Panc1 (cell line): ENCODE measurements around the gene LRCH1. TPM values are rescaled to one million over a fixed set of nuclear protein-coding genes. Genes with fewer than 3 reads are reported as not detected.

Experiments used
- ATAC-seq: fragments of 200-7000 bp; cut with Tn5 transposase; 2 replicates; pipeline ENCODE4 v1.9.1; 2020; ENCODE audit warnings: mild to moderate bottlenecking, moderate library complexity
- BruUV-seq: library from RNA; stranded (reverse); fragments of 400-500 nt; replicated peaks from 2 replicates; lab custom pipeline; 2021; lab: Mats Ljungman, UMichigan
- CTCF ChIA-PET: fragments of 300-600 bp; sonication (Branson Sonifier 250); formaldehyde crosslinking; loops from one replicate; lab custom pipeline; 2022; ENCODE audit warnings: antibody characterized with exemption; lab: Charles Lee
- POLR2A ChIA-PET: fragments of 300-600 bp; sonication (Branson Sonifier 250); formaldehyde crosslinking; loops from one replicate; lab custom pipeline; 2022; ENCODE audit warnings: antibody characterized with exemption; lab: Charles Lee
- DNase-seq: peaks from one replicate; pipeline ENCODE4 v3.0.0-alpha.2; 2010; ENCODE audit warnings: low read depth, low spot score
- H3K27ac ChIP-seq: 2 replicates; pipeline ENCODE4 v1.5.1; 2011; ENCODE audit warnings: mild to moderate bottlenecking, low read length, inconsistent platforms
- H3K27me3 ChIP-seq: fragments of 200-500 bp; sonication (Bioruptor generic); 2 replicates; pipeline ENCODE4 v1.6.0; 2014; ENCODE audit warnings: low read length, inconsistent platforms; ENCODE audit not compliant: control insufficient read depth, insufficient read depth
- H3K36me3 ChIP-seq: fragments of 200-500 bp; sonication (Bioruptor generic); 2 replicates; pipeline ENCODE4 v1.5.1; 2014; ENCODE audit warnings: inconsistent platforms, mild to moderate bottlenecking, low read length, moderate library complexity; ENCODE audit not compliant: control insufficient read depth, insufficient read depth
- H3K4me1 ChIP-seq: 2 replicates; pipeline ENCODE4 v1.5.1; 2011; ENCODE audit warnings: inconsistent platforms, mild to moderate bottlenecking, low read length, moderate library complexity; ENCODE audit not compliant: control insufficient read depth, insufficient read depth
- H3K4me3 ChIP-seq, 2 experiments: 2 replicates each; pipeline ENCODE4 v1.5.1; 2011 to 2012; ENCODE audit warnings: low read depth in 2 of 2, low read length in 2 of 2, mild to moderate bottlenecking in 2 of 2, inconsistent platforms in 1 of 2, moderate library complexity in 1 of 2
- H3K9me3 ChIP-seq: fragments of 200-500 bp; sonication (Bioruptor generic); 2 replicates; pipeline ENCODE4 v1.5.1; 2014; ENCODE audit warnings: low read depth, mild to moderate bottlenecking, inconsistent platforms, low read length, moderate library complexity; ENCODE audit not compliant: control insufficient read depth, insufficient read depth
- CTCF ChIP-seq: fragments of 450-650 bp; IDR thresholded peaks from 2 replicates; pipeline ENCODE4 v1.5.1; 2017; ENCODE audit warnings: mild to moderate bottlenecking
- POLR2AphosphoS5 ChIP-seq: IDR thresholded peaks from 2 replicates; pipeline ENCODE4 v1.6.1; 2012; ENCODE audit warnings: mild to moderate bottlenecking, low read depth, low read length, moderate library complexity
- REST ChIP-seq, 2 experiments: IDR thresholded peaks; 2 replicates each; pipeline ENCODE4 v1.6.1; 2011 to 2012; ENCODE audit warnings: low read depth in 2 of 2, control low read depth in 1 of 2, low read length in 1 of 2, mild to moderate bottlenecking in 1 of 2, moderate library complexity in 1 of 2; ENCODE audit not compliant: insufficient read depth in 1 of 2
- SIN3A ChIP-seq: IDR thresholded peaks from 2 replicates; pipeline ENCODE4 v1.6.1; 2012; ENCODE audit warnings: low read depth, mild to moderate bottlenecking, low read length, moderate library complexity, borderline replicate concordance; ENCODE audit not compliant: insufficient read depth
- TCF7L2 ChIP-seq: IDR thresholded peaks from 2 replicates; pipeline ENCODE4 v1.6.1; 2011; ENCODE audit warnings: mild to moderate bottlenecking, low read depth, low read length, inconsistent platforms
- in situ Hi-C: cut with HindIII; loops from 2 replicates; pipeline ENCODE4 v1.10.0; 2016; ENCODE audit warnings: low sequenced_read_pairs, low pct_unique_long_range_greater_than_20kb
- intact Hi-C: fragments of 100-400 bp; cut with micrococcal nuclease; formaldehyde crosslinking; loops from one replicate; pipeline ENCODE4 v1.10.0; 2022; ENCODE audit not compliant: unreplicated experiment
- total RNA-seq: library from RNA; stranded (reverse); gene quantifications from one replicate; pipeline ENCODE4 v1.2.1, GENCODE V29; 2021; ENCODE audit not compliant: unreplicated experiment

LRCH1 gene
- total RNA-seq, 1 experiment from 2014 or later: 7.9 TPM

GRCh38 chr13:46586751-46587514 is 34.0 kb downstream of the LRCH1 start:
- no peaks in the 10 kb centered on the region for H3K36me3 ChIP-seq
- H3K27me3 ChIP-seq: no peaks in the 10 kb centered on the region
- no peak for ATAC-seq
- CTCF ChIA-PET: no interaction called here
- POLR2A ChIA-PET: no interaction called here
- no peak overlapping the region for H3K4me3 ChIP-seq
- no peaks in the 10 kb centered on the region for H3K4me1 ChIP-seq
- no peaks in the 10 kb centered on the region for H3K9me3 ChIP-seq
- in situ Hi-C loops (no loop called here), intact Hi-C loops (no loop called here)
- no peak overlapping the region for H3K27ac ChIP-seq
- DNase-seq: no peak
- TF ChIP-seq CTCF (no peak), REST (IDR thresholded peaks at IDR 0.05; ENCODE audit: insufficient read depth in 1 of 2, low read depth in 2 of 2, low read length in 1 of 2) (no peak), SIN3A (no peak), TCF7L2 (no peak), POLR2AphosphoS5 (no peak)
- BruUV-seq: no TSS peak

GRCh38 chr13:46587807-46588418 is 34.9 kb downstream of the LRCH1 start:
- H3K4me1 ChIP-seq: no peaks in the 10 kb centered on the region
- H3K36me3 ChIP-seq: no peaks in the 10 kb centered on the region
- ChIA-PET CTCF (no interaction called here), POLR2A (no interaction called here)
- ATAC-seq (no peak), DNase-seq (no peak)
- TF ChIP-seq POLR2AphosphoS5 (no peak), SIN3A (no peak), CTCF (no peak), TCF7L2 (no peak), REST (IDR thresholded peaks at IDR 0.05; ENCODE audit: insufficient read depth in 1 of 2, low read depth in 2 of 2, low read length in 1 of 2) (no peak)
- no TSS peak for BruUV-seq
- H3K27ac ChIP-seq: no peak overlapping the region
- in situ Hi-C loops (no loop called here), intact Hi-C loops (no loop called here)
- H3K9me3 ChIP-seq: no peaks in the 10 kb centered on the region
- H3K27me3 ChIP-seq: no peaks in the 10 kb centered on the region
- no peak overlapping the region for H3K4me3 ChIP-seq
